Endothelial cell of umbilical vein (primary cell): Measurements from ENCODE around the gene MYO1H. TPM values are rescaled to one million over a fixed set of nuclear protein-coding genes. Genes with fewer than 3 reads are reported as not detected.

ENCODE experiments used
- BruUV-seq: library from RNA; stranded (reverse); fragments of 400-500 nt; replicated peaks from 2 replicates; lab custom pipeline; 2021; lab: Mats Ljungman, UMichigan
- CTCF ChIA-PET: fragments of 300-600, 350-600 bp; sonication (Branson Sonifier 250); formaldehyde crosslinking; loops from one replicate; lab custom pipeline; 2021; ENCODE audit warnings: antibody characterized with exemption, inconsistent platforms; lab: Charles Lee
- POLR2A ChIA-PET: fragments of 300-600, 350-600 bp; sonication (Branson Sonifier 250); formaldehyde crosslinking; loops from one replicate; lab custom pipeline; 2021; ENCODE audit warnings: antibody characterized with exemption, inconsistent platforms; lab: Charles Lee
- DNase-seq: peaks from one replicate; pipeline ENCODE4 v3.0.0-alpha.2; 2011; ENCODE audit warnings: low read depth, low spot score
- FAIRE-seq: peaks from 2 replicates; lab custom pipeline; 2011; peaks lifted over from hg19 to GRCh38; lab: Jason Lieb, UNC
- H2AFZ ChIP-seq: 2 replicates; pipeline ENCODE4 v1.6.0; 2012; ENCODE audit warnings: low read depth, low read length, control low read depth, inconsistent platforms
- H3K27ac ChIP-seq: 2 replicates; pipeline ENCODE4 v1.5.1; 2011; ENCODE audit warnings: low read depth, mild to moderate bottlenecking, control low read depth, low read length, moderate library complexity; ENCODE audit not compliant: insufficient read depth
- H3K27me3 ChIP-seq, 2 experiments: 2 replicates each; pipeline versions ENCODE4 v1.6.0 to v1.6.1; 2011; ENCODE audit warnings: low read length in 2 of 2, mixed read lengths in 1 of 2; ENCODE audit not compliant: control insufficient read depth in 2 of 2, insufficient read depth in 2 of 2
- H3K36me3 ChIP-seq, 2 experiments: 2 replicates in 1 of 2; 3 replicates in 1 of 2; pipeline ENCODE4 v1.5.1; 2011; ENCODE audit warnings: low read length in 2 of 2, mild to moderate bottlenecking in 1 of 2, moderate library complexity in 1 of 2; ENCODE audit not compliant: control insufficient read depth in 2 of 2, insufficient read depth in 2 of 2; ENCODE audit errors: extremely low read depth in 1 of 2
- H3K4me1 ChIP-seq: 3 replicates; pipeline ENCODE4 v1.5.1; 2011; ENCODE audit warnings: mild to moderate bottlenecking, low read length; ENCODE audit not compliant: control insufficient read depth, insufficient read depth; ENCODE audit errors: extremely low read depth
- H3K4me2 ChIP-seq: 2 replicates; pipeline ENCODE4 v1.6.1; 2011; ENCODE audit warnings: low read length, control low read depth, mixed read lengths; ENCODE audit not compliant: insufficient read depth
- H3K4me3 ChIP-seq, 3 experiments: fragments of 200-600 bp in 1 of 3; sonication (generic), shearing (Covaris generic) in 1 of 3; replicated peaks in 1 of 3; 2 replicates each; pipeline ENCODE4 v1.5.1; 2011 to 2016; ENCODE audit warnings: control low read depth in 3 of 3, low read length in 3 of 3, mild to moderate bottlenecking in 2 of 3, inconsistent platforms in 1 of 3, low read depth in 1 of 3, moderate library complexity in 1 of 3; ENCODE audit not compliant: insufficient read depth in 1 of 3
- H3K79me2 ChIP-seq: 2 replicates; pipeline ENCODE4 v1.6.0; 2012; ENCODE audit warnings: low read length, inconsistent platforms; ENCODE audit not compliant: control insufficient read depth, insufficient read depth
- H3K9ac ChIP-seq: replicated peaks from 2 replicates; pipeline ENCODE3; 2011; ENCODE audit warnings: low read length, control low read depth; ENCODE audit not compliant: insufficient read depth; ENCODE audit errors: extremely low read depth
- H3K9me1 ChIP-seq: replicated peaks from 3 replicates; pipeline ENCODE4 v1.6.0; 2011; ENCODE audit warnings: mild to moderate bottlenecking, low read length; ENCODE audit not compliant: control insufficient read depth, insufficient read depth; ENCODE audit errors: extremely low read depth
- H3K9me3 ChIP-seq: replicated peaks from 2 replicates; pipeline ENCODE4 v1.5.1; 2012; ENCODE audit warnings: low read length, inconsistent platforms; ENCODE audit not compliant: control insufficient read depth, insufficient read depth
- H4K20me1 ChIP-seq: replicated peaks from 2 replicates; pipeline ENCODE3; 2011; ENCODE audit warnings: mild to moderate bottlenecking, low read length; ENCODE audit not compliant: control insufficient read depth, insufficient read depth; ENCODE audit errors: extremely low read depth
- CTCF ChIP-seq, 2 donors: IDR thresholded peaks; 1 replicate in 1 of 2; 2 replicates in 1 of 2; pipeline ENCODE4 v1.5.1; 2011; ENCODE audit warnings: low read length in 2 of 2, mild to moderate bottlenecking in 2 of 2, moderate library complexity in 2 of 2, control low read depth in 1 of 2, inconsistent platforms in 1 of 2, low read depth in 1 of 2; ENCODE audit not compliant: insufficient read depth in 1 of 2; ENCODE audit errors: extremely low read depth in 1 of 2
- EZH2 ChIP-seq: IDR thresholded peaks from 2 replicates; pipeline ENCODE4 v1.6.1; 2012; ENCODE audit warnings: borderline replicate concordance, low read depth, mild to moderate bottlenecking, moderate library complexity, low read length, inconsistent platforms; ENCODE audit not compliant: severe bottlenecking
- JUN ChIP-seq: IDR thresholded peaks from 2 replicates; pipeline ENCODE4 v1.6.1; 2011; ENCODE audit warnings: borderline replicate concordance, low read depth; ENCODE audit not compliant: insufficient read length, insufficient read depth
- MYC ChIP-seq: IDR thresholded peaks from one replicate; pipeline ENCODE4 v1.6.1; 2011; ENCODE audit warnings: mild to moderate bottlenecking, low read depth, low read length
- dilution Hi-C: fragments of 300-500 bp; cut with MboI; formaldehyde crosslinking; loops from one replicate; pipeline ENCODE4 v1.15.0; 2019; ENCODE audit warnings: low sequenced_read_pairs; ENCODE audit not compliant: extremely low pct_ligation_motif_present
- intact Hi-C: fragments of 100-400 bp; cut with micrococcal nuclease; formaldehyde crosslinking; loops from one replicate; pipeline ENCODE4 v1.10.0; 2022
- polyA plus RNA-seq, 4 experiments: library from polyadenylated mRNA; depleted of rRNA in 3 of 4; stranded (reverse) in 3 of 4; unstranded in 1 of 4; fragments of >200 nt; gene quantifications; 2 replicates each; pipeline versions ENCODE4 v1.2.1 to v1.2.3, GENCODE V29; 2011 to 2012; ENCODE audit warnings: missing spikeins in 1 of 4
- total RNA-seq: library from RNA; stranded (reverse); gene quantifications from 2 replicates; pipeline ENCODE4 v1.2.3, GENCODE V29; 2021

MYO1H gene
- total and polyA plus RNA-seq, 2 donors (not counting 3 experiments of a cell fraction or from before 2014, with no cell fraction given), result not detected

GRCh38 chr12:109432431-109432830 is 84.7 kb downstream of the MYO1H start:
- dilution Hi-C loops, result no loop called here
- DNase-seq (no peak), FAIRE-seq (no peak)
- POLR2A ChIA-PET, result interaction anchor here (1.3 kb wide), 1 partner anchor 44 kb away, joined by 5 read pairs; the partner anchor contains the start of genes KCTD10 and UBE3B
- Histone ChIP-seq H3K9me3 (no peaks in the 10 kb centered on the region), H3K9ac (no peak overlapping the region), H3K4me3 (no peak overlapping the region), H3K36me3 (no peaks in the 10 kb centered on the region), H4K20me1 (no peaks in the 10 kb centered on the region), H2AFZ (no peak overlapping the region), H3K27ac (no peak overlapping the region), H3K27me3 (no peaks in the 10 kb centered on the region), H3K4me1 (peaks cover 5% of the 10 kb centered on the region), H3K79me2 (no peaks in the 10 kb centered on the region), H3K9me1 (no peaks in the 10 kb centered on the region), H3K4me2 (peak overlapping the region; percentile 80)
- no TSS peak for BruUV-seq
- TF ChIP-seq CTCF (IDR thresholded peaks at IDR 0.05; ENCODE audit: extremely low read depth in 1 of 2, insufficient read depth in 1 of 2, low read depth in 1 of 2, low read length in 2 of 2) (no peak), MYC (no peak), EZH2 (no peak), JUN (no peak)
- intact Hi-C loops, result loop anchor here (1.0 to 2.0 kb wide), 4 partner anchors 30 to 343 kb away; partner anchors contain the start of genes KCTD10, MMAB, MVK and UBE3B
- CTCF ChIA-PET, result interaction anchor here (0.6 to 2.6 kb wide), 30 partner anchors 12 to 421 kb away, joined by 3 to 91 read pairs (median 6); partner anchors contain the start of genes KCTD10, MMAB, MVK and UBE3B
